Uterus (tissue), 2 donors: ENCODE data around the gene ABCG4.

Experiments used
- CTCF ChIP-seq, 4 experiments: fragments of 200-600 bp in 2 of 4; fragments of 450-650 bp in 2 of 4; sonication (generic) in 2 of 4; IDR thresholded peaks; one replicate each; pipeline ENCODE4 v1.5.1; 2016 to 2019; ENCODE audit warnings: antibody characterized with exemption in 4 of 4, mild to moderate bottlenecking in 2 of 4, moderate library complexity in 1 of 4
- POLR2A ChIP-seq, 2 donors: fragments of 450-650 bp; IDR thresholded peaks; one replicate each; pipeline ENCODE4 v1.6.1; 2016; ENCODE audit warnings: antibody characterized with exemption in 2 of 2, mild to moderate bottlenecking in 1 of 2, moderate library complexity in 1 of 2

GRCh38 chr11:119101759-119102423 lies 47.0 kb upstream of the ABCG4 start, which contains the start of gene DPAGT1:
- TF ChIP-seq CTCF (IDR thresholded peaks at IDR 0.05) (no peak), POLR2A (IDR thresholded peaks at IDR 0.05) (peak in 1 of 2 donors; percentile 40)
